RPMI8226 (cell line): ENCODE results near the gene TANC1.

Experiments used
- DNase-seq: peaks from one replicate; pipeline ENCODE4 v3.0.0-alpha.2; 2015

TANC1 gene

DNA sequence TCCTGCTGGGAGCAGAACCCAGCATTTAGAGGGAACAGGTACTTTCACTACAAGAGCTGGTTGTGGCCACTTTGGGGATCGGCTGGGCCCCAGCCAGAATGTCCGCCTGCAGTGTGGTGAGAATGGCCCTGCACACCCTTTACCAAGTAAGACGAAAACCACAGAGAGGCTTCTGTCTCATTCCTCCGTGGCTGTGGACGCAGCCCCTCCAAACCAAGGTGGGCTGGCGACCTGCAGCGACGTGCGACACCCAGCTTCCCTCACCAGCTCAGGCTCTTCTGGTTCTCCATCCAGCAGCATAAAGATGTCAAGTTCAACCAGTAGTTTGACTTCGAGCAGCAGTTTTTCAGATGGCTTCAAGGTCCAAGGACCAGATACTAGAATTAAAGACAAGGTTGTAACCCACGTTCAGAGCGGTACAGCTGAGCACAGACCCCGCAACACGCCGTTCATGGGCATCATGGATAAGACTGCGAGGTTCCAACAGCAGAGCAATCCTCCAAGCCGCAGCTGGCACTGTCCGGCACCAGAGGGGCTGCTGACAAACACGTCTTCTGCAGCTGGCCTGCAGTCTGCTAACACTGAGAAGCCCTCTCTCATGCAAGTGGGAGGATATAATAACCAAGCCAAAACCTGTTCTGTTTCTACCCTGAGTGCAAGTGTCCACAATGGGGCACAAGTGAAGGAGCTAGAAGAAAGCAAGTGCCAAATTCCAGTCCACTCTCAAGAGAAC, 261.9 kb downstream of the TANC1 start:
- no peak for DNase-seq

DNA sequence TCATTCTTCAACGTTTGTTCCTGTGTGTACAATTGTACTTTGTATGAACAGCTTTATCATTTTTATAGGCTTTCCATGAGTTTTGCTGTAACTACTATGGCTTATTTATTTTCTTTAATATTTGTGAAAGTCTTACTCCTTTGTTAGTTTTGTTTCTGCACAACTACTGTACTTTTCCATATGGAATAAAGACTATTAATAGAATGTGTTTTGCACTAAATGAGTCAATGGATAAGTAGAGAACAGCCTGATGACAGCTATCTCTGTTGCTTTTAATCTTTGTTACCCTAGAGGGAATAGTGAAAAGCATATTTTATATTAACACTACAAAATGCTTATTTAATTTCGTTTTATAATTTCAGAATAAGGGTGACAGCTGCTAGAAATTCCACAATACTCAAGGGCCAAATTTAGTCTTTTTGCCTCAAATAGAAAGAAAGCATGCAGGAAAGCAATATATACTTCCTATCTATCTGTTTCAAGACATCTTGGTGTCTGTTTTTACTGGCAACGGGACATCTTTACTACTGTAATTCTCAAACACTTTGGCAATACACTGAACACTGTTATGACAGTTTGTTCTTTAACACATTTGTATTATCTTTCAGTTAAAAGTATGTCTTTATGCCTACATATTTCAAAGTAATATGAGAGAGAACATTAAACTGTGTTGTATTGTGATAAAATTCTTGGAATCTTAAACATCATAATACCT, 264.2 kb downstream of the TANC1 start:
- no peak for DNase-seq

DNA sequence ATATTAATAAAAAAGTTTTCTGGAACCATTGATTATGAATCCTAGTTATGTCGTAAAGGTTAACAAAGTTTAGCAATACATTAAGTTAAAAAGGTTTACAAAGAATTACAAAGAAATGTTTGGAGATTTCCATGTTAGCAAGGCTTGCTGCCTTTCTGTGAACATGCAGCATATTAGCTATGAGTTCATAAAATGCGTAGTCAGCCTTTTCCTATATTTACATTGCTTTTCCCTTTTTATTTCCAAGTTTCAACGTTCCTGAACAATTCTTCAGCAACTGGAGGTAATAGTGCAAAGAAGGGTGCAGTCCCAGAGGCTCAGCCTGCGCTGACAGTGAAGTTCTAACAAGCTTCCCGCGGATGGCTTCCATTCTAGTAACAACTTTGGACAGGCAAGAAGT, 266.4 kb downstream of the TANC1 start:
- DNase-seq: no peak

DNA sequence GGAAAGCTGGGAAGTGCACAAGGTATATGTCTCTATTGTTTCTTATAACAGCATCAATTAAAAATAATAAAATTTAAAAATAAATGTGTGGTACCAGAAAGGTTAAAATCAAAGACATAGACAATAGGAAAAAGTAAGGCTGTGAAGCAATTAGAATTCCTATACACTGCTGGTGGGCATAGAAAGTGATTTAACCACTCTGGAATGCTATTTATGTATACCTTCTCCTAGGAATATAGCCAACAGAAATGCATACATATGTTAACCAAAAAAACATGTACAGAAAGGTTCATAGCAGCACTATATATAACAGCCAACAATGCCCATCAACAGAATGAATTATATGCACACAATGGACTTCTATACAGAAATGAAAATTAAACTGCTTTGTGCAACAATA, 275.1 kb downstream of the TANC1 start:
- no peak for DNase-seq

DNA sequence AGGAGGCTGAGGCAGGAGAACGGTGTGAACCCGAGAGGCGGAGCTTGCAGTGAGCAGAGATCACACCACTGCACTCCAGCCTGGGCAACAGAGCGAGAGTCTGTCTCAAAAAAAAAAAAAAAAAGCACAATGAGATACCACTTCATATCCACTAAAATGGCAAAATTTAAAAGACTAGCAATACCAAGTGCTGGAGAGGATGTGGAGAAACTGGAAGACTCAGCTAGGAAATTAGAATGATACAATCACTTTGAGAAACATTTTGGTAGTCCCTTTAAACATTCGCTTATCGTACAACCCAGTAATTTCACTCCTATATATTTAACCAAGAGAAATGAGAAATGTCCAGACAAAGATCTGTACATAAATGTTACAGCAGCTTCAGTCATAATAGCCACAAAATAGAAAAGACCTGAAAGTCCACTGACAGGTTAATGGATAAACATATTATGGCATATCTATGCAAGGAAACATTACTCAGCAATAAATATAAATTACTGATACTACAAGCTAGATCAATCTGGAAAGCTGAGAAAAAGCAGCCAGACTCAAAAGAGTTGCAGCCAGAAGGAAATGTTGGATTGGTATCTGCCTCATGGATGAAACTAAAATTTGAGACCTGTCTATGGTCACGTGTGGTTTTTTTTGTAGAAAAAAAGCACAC, 278.0 kb downstream of the TANC1 start:
- no peak for DNase-seq

DNA sequence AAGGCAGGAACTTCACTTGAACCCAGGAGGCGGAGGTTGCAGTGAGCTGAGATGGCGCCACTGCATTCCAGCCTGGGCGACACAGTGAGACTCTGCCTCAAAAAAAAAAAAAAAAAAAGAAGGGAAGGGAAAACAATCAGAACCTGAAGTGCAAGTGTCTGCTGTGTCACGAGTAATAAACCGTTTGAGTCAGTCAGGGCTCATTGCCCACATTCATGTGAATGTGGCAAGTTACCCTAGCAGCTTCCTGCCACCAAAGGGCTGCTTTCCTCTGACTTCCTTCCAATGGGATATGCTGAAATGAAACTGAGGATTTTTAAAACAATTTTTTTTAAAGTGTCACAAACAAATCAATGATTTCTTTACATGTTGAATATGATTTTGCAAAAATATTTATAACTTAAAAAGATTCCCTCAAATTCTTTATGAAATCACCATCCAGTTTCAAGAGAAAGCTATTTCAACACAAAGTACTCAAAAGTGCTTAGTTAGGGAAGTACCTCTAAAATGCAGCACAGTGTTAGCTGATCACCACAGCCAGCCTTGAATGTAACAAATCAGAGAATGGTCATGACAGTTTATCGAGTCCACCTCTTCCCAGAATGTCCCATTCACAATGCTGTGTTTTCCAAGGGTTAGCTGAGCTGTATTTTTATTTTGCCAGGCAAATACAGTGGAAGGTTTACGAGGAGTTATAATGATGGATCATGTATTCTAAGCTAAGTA, 281.7 kb downstream of the TANC1 start:
- DNase-seq: no peak

DNA sequence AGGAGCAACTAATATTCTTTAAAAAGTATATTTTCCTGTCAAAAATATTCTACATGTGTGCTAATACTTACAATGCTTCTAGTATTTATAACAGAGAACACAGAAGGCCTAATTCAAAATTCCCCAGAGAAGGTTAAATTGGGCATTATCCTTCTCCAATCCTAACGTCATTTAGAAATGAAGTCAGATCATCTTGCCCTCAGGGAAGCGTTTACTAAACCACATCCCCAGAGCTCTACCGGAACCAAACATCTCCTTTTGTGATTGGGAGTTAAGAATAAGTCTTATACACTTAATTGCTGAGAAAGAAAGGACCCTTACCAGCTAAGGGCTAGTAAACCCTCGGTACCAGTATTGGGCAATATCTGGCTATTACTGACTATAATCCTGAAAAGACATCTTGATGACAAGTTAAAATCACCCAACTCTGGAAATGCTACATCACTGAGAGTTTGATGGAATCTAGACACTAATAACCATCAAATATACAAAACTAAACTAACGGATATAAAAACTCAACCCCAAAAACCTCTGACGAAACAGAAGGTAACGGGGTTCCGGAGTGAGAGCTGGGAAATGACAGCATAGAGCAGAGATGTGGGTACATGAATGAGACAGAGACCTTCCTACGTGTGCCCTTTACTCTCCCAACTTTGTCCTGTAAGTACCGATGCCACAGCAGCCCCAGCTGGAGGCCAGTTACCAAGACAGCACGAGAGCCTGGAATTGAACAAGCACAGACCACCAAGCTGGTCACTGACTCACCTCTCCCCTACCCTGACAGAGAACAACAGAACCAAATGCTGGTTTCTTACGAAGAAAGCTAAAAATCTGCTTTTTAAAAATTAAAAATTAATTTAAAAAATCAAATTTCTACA, 283.1 kb downstream of the TANC1 start:
- no peak for DNase-seq

DNA sequence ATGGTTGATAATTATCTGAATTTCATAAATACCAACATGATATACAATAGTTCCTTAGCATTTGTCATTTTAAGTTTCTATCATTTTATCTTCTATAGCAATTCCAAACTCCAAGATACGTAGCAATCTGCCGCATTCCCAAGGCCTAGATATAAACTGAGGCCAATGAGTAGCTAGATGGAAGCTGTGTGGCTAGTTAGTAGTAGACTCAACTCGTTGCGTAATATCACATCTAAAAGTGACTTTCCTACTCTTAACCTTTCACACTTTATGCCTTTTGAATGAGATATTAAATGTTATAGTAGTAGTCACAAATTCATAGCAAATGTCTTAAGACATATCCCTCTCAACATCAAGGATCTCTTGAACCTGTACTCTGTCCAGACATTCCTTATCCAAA, 284.5 kb downstream of the TANC1 start:
- no peak for DNase-seq

DNA sequence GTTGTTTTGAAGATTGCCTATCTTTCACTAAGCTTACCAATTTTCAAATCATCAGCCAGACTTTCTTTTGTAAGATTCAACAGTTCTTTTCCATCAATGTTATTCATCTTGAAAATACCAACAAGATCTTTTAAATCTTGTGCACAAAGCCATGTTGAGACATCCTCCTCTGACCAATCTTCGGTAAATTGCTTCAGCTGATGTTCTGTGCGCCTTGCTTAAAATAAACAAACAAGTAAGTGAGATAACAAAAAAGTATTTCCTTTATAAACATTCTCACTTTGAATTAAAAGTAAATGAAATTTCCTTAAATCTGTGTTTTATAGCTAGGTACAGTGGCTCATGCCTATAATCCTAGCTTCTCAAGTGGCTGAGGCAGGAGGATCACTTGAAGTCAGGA, 287.7 kb downstream of the TANC1 start:
- DNase-seq: no peak

DNA sequence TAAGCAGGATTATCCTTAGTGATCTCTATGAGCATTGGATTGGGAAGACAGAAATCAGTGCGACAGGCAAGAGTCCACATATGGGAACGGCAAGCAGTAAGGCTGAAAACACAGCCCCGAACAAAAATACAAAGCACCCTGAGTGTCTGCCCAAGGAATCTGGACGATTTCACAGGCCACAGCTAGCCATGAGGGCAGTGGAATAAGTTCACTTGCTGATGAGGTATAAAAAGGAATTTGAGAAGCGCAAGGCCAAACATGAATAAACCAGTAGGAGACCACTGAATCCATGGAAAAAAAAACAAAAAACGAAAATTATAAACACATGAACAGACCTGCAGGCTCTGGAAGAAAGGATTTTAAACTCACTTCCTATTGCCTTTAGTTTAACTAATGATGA, 293.8 kb downstream of the TANC1 start:
- no peak for DNase-seq

DNA sequence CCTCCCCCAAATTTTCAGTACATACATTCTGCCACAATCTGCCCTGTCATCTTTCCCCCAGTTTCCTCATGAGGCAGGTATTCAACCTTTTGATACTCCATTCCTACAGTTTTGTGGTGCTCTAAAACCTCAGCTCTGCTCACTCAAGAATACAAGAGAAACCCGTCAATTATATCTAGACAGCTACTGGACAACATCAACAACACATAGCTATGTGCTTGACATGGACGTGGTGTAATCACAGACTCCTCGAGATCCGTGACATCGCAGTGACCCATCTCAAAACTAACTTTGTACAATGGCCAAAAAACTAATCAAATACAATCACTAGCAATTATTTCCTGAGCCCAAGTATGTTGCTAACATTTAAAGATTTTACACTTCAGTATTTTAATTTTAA, 294.5 kb downstream of the TANC1 start:
- no peak for DNase-seq

DNA sequence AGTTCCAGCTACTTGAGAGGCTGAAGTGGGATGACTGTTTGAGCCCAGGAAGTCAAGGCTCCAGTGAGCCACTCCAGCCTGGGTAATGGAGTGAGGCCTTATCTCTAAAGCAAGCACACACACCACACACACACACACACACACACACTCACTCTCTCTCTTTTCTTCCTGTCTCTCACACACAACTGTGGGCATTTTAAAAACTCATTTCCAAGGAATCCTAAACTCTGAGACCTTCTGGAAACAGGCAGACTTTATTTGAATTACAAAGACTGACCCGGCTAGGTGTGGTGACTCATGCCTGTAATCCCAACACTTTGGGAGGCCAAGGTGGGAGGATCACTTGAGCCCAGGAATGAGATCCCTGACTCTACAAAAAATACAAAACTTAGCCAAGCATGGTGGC, 296.7 kb downstream of the TANC1 start:
- DNase-seq: no peak

DNA sequence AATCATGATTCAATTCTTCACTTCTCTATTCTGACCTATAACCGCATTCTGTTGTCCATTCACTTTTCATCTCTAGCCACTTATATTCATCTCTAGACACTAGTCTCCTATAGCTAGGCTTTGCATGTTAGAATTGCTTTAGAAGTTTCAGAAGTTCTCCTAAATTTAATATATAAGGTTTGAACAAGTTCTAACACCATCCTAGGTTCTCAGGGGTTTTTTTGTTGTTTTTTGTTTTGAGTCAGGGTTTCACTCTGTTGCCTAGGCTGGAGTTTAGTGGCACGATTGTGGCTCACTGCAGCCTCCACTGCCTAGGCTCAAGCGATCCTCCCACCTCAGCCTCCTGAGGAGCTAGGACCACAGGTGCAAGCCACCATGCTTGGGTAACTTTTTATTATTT, 298.1 kb downstream of the TANC1 start:
- DNase-seq: no peak

DNA sequence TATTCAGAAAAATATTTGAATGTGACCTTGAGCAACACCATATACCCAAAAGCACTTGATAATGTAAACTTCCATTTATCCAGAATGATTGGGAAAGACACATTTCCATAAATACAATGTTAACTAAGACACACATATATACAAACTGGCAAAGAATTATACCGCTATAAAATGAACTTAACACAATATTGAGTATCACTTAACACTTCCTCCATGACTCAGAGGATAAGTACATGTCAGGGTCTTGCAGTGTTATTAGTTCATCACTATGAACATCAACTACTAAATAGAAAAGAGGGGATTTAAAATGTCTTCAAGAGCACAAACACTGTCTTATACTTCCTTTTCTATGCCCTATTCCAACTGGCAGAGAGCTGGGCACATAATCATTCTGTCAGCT, 299.5 kb downstream of the TANC1 start:
- DNase-seq: no peak

DNA sequence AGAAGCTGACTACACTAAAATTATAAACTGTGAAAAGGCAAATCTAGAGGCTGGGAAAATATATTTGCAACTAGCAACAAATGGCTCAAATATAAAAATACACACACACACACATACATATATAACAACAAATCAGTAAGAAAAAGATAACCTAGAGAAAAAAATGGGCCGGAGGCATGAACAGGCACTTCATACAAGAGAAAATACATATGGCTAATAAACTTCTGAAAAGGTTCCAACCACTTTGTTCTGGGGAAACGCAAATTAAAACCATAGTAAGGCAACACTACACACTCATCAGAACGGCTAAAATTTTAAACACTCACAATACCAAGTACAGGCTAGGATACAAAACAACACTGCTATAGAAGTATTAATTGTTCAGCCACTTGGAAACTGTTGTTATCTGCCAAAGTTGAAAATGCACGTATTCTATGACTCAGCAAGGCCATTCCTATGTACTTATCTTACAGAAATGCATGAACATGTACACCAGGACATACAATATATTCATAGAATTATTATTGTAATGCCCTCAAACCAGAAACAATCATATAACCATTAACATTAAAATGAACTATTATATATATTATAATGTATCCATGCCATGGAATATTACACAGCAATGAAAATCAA, 302.4 kb downstream of the TANC1 start:
- DNase-seq: no peak

DNA sequence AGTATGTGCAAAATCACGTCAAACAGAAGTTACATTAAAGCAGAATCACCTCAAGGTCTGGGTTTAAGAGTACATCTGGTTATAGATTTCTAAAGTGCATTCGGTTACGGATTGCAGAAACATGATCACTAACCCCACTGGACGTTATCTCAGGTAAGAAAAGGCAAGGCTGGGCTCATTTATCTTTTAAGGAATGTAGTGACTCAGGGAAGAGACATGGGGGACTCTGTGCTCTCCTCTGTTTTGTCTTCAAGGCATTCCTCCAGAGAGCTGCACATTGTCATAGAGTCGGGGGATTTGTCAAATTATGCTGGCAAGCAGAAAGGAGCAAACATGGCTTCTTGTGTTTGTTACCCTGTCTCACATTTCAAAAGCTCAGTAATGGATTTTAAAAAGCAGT, 303.7 kb downstream of the TANC1 start:
- no peak for DNase-seq

DNA sequence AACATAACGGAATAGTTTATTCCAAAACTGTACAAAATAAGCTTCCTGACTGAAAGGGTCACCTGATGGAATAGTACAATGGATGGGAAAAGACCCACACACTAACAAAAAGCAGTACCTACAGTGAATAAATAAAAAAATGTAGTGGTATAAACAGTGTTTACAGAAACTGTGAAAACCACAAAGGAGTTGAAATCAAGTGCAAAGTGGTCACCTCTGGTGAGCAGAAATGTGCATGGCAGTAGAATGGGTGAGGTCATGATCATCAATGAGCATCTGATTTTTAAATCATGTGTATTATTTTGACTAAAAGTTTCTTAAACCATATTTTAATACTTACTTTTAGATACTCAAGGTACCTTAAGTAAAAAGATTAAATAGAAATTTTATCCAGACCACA, 306.7 kb downstream of the TANC1 start:
- no peak for DNase-seq

DNA sequence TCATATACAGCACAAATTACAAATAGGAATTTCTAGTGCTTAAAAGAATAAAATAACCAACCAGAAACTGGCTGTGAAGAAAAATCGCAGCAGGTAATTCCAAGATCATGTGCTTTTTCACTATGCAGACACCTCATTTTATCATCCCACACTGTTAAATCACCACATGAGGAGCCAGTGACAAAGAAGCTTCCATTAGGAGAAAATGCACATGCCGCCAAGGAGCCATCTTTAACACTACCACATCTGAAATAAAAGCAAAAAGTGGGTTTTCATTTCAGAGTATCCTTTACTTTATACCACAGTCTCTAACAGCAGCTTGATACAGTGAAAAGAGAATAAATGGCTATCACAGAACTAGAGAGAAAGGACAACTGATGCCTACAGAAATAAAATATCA, 311.3 kb downstream of the TANC1 start:
- no peak for DNase-seq

DNA sequence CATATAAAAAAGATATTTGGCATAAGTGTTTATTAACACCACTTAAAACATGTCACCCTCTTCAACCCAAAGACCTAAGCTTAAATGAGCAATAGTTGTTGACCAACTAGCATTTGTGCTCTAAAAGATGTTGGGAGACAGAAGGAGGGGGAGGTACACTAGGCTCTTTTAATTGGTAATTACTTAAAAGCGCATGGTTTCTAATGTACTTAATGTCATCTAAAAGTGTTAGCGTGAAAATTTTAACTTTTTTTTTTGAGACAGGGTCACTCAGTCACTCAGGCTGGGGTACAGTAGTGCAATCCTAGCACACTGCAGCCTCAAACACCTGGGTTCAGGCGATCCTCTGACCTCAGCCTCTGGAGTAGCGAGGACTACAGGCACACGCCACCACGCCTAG, 312.6 kb downstream of the TANC1 start:
- DNase-seq: no peak
